Brain microvascular endothelial cell (primary cell): ENCODE results near the gene CUEDC2.

ENCODE experiments used
- DNase-seq: peaks from one replicate; pipeline ENCODE4 v3.0.0-alpha.2; 2020
- H3K27ac ChIP-seq: fragments of 250-450 bp; sonication (Bioruptor Pico); 2 replicates; pipeline ENCODE4 v1.5.1; 2020; ENCODE audit warnings: mild to moderate bottlenecking, moderate library complexity
- H3K27me3 ChIP-seq: fragments of 250-450 bp; sonication (Bioruptor Pico); replicated peaks from 2 replicates; pipeline ENCODE4 v1.5.1; 2020; ENCODE audit warnings: mild to moderate bottlenecking
- H3K36me3 ChIP-seq: fragments of 250-450 bp; sonication (Bioruptor Pico); replicated peaks from 2 replicates; pipeline ENCODE4 v1.5.1; 2020; ENCODE audit warnings: mild to moderate bottlenecking
- H3K4me3 ChIP-seq: 2 replicates; pipeline ENCODE4 v1.5.1; 2011; ENCODE audit warnings: low read depth, mild to moderate bottlenecking, control low read depth, low read length, moderate library complexity
- CTCF ChIP-seq: IDR thresholded peaks from 2 replicates; pipeline ENCODE4 v1.5.1; 2011; ENCODE audit warnings: low read depth, mild to moderate bottlenecking, moderate library complexity, low read length, control low read depth, inconsistent platforms; ENCODE audit errors: missing control alignments
- in situ Hi-C: cut with HindIII; loops from 2 replicates; pipeline ENCODE4 v1.10.0; 2017; ENCODE audit warnings: low sequenced_read_pairs, low pct_ligation_motif_present

Gene CUEDC2

DNA sequence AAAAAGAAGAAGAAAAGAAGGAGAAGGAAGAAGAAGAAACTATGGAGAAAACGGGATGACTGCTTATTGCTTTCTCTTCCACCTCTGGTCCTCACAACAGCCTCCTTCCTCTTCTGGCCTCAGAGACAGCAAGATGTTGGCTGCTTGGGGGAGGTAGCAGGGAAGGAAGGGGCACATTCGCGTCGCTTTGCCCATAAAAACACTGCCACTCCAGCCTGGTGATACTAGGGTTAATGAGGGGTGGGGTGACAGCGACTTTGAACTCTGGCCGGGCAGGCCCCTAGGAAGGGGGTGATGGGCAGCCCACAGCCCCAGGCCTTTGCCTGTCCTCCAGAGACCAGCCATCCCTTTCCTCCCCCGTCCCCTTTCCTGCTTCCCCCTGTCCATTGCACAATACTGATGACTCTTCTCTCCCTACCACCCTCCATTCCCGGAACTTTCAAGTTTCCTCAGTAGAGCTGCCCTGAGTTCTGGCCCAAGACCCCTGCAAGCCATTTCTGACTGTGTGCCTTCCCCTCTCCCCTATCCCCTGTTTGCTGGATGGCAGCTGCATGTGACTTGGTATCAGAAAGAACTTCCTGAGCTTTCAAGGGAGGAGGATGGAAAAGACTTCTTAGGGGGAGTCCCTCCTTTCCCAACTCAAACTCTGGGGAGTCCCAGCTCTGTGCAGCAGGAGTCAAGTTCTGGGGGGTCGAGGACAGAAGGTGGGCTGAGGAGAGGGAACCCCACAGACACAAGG, 2.2 kb upstream of the CUEDC2 start:
- Histone ChIP-seq H3K27ac (no peak overlapping the region), H3K4me3 (no peak overlapping the region), H3K36me3 (no peaks in the 10 kb centered on the region), H3K27me3 (no peaks in the 10 kb centered on the region)
- in situ Hi-C loops, result no loop called here
- DNase-seq, result no peak
- no peak for TF ChIP-seq CTCF

DNA sequence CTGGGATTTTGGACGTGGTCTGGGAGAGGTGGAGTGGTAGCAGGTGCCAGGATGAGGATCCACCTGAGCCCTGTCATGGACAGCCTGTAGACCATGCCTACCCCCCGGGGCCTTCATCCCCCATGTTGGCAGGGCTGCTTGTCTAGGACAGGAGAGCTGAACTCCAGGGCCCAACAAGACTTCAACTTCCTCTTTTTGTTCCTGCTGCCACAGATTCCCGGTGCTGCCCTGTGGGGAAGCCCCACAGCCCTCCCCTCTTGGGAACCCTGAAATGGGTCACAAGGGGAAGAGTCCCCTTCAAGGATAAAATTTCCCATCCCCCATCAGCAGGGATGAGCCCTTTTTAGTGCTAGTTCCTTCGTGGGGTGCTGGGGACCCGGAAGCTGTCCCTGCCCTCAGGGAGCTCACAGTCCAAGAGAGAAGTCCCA, 1.3 kb upstream of the CUEDC2 start:
- Histone ChIP-seq H3K27ac (no peak overlapping the region), H3K4me3 (no peak overlapping the region), H3K27me3 (no peaks in the 10 kb centered on the region), H3K36me3 (no peaks in the 10 kb centered on the region)
- no peak for DNase-seq
- TF ChIP-seq CTCF, result no peak
- in situ Hi-C loops, result no loop called here

DNA sequence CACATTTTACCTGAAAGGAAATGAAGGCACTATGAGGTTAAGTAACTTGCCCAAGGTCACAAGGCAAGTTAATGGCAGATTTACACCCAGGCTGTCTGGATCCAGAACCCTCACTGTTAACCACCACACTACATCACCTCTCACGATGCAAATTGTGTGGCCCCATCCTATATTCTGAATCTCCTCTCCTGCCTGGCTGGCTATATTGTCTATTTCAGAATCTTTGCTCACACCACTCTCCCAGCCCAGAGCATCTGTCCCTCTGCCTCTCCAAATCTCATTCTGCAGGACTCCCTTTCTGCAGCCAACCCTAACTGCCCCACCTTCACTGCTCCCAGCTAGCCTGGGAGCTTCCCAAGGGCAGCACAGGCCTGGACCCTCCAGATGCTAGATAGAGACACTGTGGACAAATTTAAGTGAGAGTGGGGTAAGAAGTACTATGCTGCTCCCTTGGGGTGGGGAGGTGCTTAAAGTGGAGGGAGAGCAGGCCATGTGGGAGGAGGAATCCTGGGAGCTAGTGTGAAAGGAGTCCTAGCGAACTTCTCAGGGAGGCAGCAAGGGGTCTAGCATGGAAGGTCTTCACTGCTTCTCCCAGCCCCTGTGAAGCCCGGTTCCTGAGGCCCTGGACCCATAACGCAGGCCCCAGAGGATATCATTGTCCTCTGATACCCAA, 786 bp downstream of the CUEDC2 start:
- no peak for DNase-seq
- in situ Hi-C loops, result no loop called here

GRCh38 chr10:102429468-102429867, 2.9 kb downstream of the CUEDC2 start:
- in situ Hi-C loops, result no loop called here
- no peak for TF ChIP-seq CTCF
- Histone ChIP-seq H3K27me3 (no peaks in the 10 kb centered on the region), H3K4me3 (no peak overlapping the region), H3K36me3 (no peaks in the 10 kb centered on the region), H3K27ac (no peak overlapping the region)
- DNase-seq, result no peak

More for the DNA sequence above, 786 bp downstream of the CUEDC2 start:
- peak; percentile 11 for TF ChIP-seq CTCF
- H3K27me3 ChIP-seq, result no peaks in the 10 kb centered on the region
- H3K4me3 ChIP-seq, result peak overlapping the region; percentile 91
- no peaks in the 10 kb centered on the region for H3K36me3 ChIP-seq
- H3K27ac ChIP-seq, result peak overlapping the region; percentile 52

GRCh38 chr10:102426803-102427287, 5.5 kb downstream of the CUEDC2 start:
- DNase-seq, result no peak
- no peak for TF ChIP-seq CTCF
- in situ Hi-C loops, result no loop called here
- no peaks in the 10 kb centered on the region for H3K27me3 ChIP-seq
- no peak overlapping the region for H3K27ac ChIP-seq
- no peak overlapping the region for H3K4me3 ChIP-seq
- H3K36me3 ChIP-seq, result peaks cover 7% of the 10 kb centered on the region
